GM12865 (cell line): ENCODE results near the gene VPS26B.

ENCODE experiments used
- DNase-seq: peaks from one replicate; pipeline ENCODE4 v3.0.0; 2010; ENCODE audit warnings: low read depth
- H3K4me3 ChIP-seq: 2 replicates; pipeline ENCODE4 v1.5.1; 2011; ENCODE audit warnings: mild to moderate bottlenecking, low read depth, low read length, control low read depth
- CTCF ChIP-seq: IDR thresholded peaks from 2 replicates; pipeline ENCODE4 v1.5.1; 2011; ENCODE audit warnings: low read length, control low read depth, low read depth, inconsistent platforms; ENCODE audit not compliant: insufficient read depth; ENCODE audit errors: missing control alignments

VPS26B gene

GRCh38 chr11:134289167-134289566 is 64.7 kb downstream of the VPS26B start:
- no peak overlapping the region for H3K4me3 ChIP-seq
- DNase-seq = no peak
- no peak for TF ChIP-seq CTCF

- no peak for TF ChIP-seq CTCF
- no peak for DNase-seq
- H3K4me3 ChIP-seq = no peak overlapping the region
Measured at GRCh38 chr11:134289789-134290188, 65.3 kb downstream of the VPS26B start.

- DNase-seq = no peak
- H3K4me3 ChIP-seq = no peak overlapping the region
- TF ChIP-seq CTCF = no peak
Measured at GRCh38 chr11:134290646-134291045, 66.2 kb downstream of the VPS26B start.

GRCh38 chr11:134291196-134291595 is 66.7 kb downstream of the VPS26B start:
- no peak overlapping the region for H3K4me3 ChIP-seq
- no peak for TF ChIP-seq CTCF
- DNase-seq = no peak

DNA sequence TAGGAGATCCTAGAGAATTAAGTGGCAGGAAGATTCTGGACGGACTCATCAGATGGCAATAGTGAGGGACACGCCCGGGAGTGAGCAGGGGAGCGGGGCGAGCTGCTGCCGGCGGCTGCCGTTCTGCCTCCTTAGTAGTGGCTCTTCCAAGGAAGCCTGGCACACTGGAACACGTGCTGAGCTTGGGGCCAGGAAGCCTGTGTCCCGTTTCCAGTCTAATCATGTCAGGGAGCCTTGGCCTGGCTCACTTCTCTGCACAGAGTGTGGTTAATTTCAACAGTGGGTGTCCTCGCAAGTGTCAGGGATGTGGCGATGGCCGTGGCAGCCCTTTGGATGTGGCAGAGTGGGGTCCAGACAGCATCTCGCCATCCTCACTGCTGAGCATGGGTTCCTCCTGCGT is 68.2 kb downstream of the VPS26B start:
- no peak for DNase-seq
- H3K4me3 ChIP-seq = no peak overlapping the region
- no peak for TF ChIP-seq CTCF

GRCh38 chr11:134293119-134294113 is 68.9 kb downstream of the VPS26B start:
- no peak for DNase-seq
- no peak overlapping the region for H3K4me3 ChIP-seq
- TF ChIP-seq CTCF = no peak
